Brain microvascular endothelial cell (primary cell): ENCODE results near the gene CCDC12.

Source experiments
- DNase-seq: peaks from one replicate; pipeline ENCODE4 v3.0.0-alpha.2; 2020
- H3K27ac ChIP-seq: fragments of 250-450 bp; sonication (Bioruptor Pico); 2 replicates; pipeline ENCODE4 v1.5.1; 2020; ENCODE audit warnings: mild to moderate bottlenecking, moderate library complexity
- H3K27me3 ChIP-seq: fragments of 250-450 bp; sonication (Bioruptor Pico); replicated peaks from 2 replicates; pipeline ENCODE4 v1.5.1; 2020; ENCODE audit warnings: mild to moderate bottlenecking
- H3K36me3 ChIP-seq: fragments of 250-450 bp; sonication (Bioruptor Pico); replicated peaks from 2 replicates; pipeline ENCODE4 v1.5.1; 2020; ENCODE audit warnings: mild to moderate bottlenecking
- H3K4me3 ChIP-seq: 2 replicates; pipeline ENCODE4 v1.5.1; 2011; ENCODE audit warnings: low read depth, mild to moderate bottlenecking, control low read depth, low read length, moderate library complexity
- in situ Hi-C: cut with HindIII; loops from 2 replicates; pipeline ENCODE4 v1.10.0; 2017; ENCODE audit warnings: low sequenced_read_pairs, low pct_ligation_motif_present
- TF ChIP-seq, protein P1 (sequence below): IDR thresholded peaks from 2 replicates; pipeline ENCODE4 v1.5.1; 2011; ENCODE audit warnings: low read depth, mild to moderate bottlenecking, moderate library complexity, low read length, control low read depth, inconsistent platforms; ENCODE audit errors: missing control alignments

Gene CCDC12

GRCh38 chr3:46990573-46991374 is 14.2 kb upstream of the CCDC12 start:
- no peak overlapping the region for H3K27ac ChIP-seq
- no peak overlapping the region for H3K4me3 ChIP-seq
- H3K27me3 ChIP-seq: no peaks in the 10 kb centered on the region
- TF ChIP-seq, protein P1, sequence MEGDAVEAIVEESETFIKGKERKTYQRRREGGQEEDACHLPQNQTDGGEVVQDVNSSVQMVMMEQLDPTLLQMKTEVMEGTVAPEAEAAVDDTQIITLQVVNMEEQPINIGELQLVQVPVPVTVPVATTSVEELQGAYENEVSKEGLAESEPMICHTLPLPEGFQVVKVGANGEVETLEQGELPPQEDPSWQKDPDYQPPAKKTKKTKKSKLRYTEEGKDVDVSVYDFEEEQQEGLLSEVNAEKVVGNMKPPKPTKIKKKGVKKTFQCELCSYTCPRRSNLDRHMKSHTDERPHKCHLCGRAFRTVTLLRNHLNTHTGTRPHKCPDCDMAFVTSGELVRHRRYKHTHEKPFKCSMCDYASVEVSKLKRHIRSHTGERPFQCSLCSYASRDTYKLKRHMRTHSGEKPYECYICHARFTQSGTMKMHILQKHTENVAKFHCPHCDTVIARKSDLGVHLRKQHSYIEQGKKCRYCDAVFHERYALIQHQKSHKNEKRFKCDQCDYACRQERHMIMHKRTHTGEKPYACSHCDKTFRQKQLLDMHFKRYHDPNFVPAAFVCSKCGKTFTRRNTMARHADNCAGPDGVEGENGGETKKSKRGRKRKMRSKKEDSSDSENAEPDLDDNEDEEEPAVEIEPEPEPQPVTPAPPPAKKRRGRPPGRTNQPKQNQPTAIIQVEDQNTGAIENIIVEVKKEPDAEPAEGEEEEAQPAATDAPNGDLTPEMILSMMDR: no peak
- no peak for DNase-seq
- in situ Hi-C loops: no loop called here
- H3K36me3 ChIP-seq: no peaks in the 10 kb centered on the region

- in situ Hi-C loops: no loop called here
- H3K4me3 ChIP-seq: no peak overlapping the region
- TF ChIP-seq, protein P1: no peak
- H3K36me3 ChIP-seq: no peaks in the 10 kb centered on the region
- no peak overlapping the region for H3K27ac ChIP-seq
- DNase-seq: no peak
- H3K27me3 ChIP-seq: no peaks in the 10 kb centered on the region
Measured at GRCh38 chr3:46989146-46989810, 12.7 kb upstream of the CCDC12 start.

DNA sequence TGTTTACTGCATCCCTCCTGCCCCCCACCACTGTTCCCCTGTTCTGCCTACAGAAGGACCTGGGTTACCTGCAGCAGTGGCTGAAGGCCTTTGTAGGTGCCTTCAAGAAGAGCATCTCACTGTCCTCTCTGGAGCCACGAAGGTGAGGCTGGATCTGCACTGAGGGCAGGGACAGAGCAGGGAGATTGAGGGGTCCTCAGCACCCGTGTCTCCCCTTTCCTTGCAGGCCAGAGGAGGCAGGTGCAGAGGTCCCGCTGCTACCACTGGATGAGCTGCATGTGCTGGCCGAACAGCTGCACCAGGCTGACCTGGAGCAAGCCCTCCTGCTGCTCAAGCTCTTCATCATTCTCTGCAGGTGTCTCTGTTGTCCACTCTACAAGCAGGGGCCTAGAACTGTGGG is 12.1 kb upstream of the CCDC12 start:
- in situ Hi-C loops: no loop called here
- TF ChIP-seq, protein P1: no peak
- H3K27me3 ChIP-seq: no peaks in the 10 kb centered on the region
- no peak overlapping the region for H3K4me3 ChIP-seq
- H3K27ac ChIP-seq: no peak overlapping the region
- no peaks in the 10 kb centered on the region for H3K36me3 ChIP-seq
- DNase-seq: no peak

DNA sequence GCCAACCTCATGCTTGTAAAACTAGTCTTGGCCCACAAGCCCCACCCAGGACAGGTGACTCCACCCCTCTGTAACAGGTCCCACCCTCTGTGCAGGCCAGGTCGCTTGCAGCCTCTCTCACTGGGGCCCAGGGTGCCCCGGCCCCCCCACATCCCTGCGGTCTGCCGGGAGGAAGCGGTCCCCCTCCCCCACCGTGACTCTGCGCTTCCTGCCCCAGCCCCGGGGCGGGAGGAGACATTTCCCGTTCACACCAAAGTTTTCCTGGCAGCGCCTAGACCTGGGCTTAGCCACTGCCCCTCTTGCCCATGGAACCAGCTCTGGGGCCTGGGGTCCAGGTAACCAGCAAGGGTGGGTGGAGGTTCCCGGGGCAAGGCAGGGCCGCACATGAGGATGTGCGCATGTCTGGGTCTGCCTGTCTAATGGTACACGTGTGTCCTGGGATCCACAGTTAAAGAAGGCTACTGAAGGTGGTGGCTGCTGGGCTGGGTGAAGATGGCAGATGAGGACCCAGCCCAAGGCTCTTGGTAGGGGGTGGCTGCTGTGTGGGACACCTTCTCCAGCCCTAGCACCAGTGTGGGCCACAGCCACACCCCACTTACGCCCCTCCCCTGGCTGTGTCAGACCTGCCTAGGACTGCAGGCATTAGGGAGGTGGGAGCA is 11.3 kb upstream of the CCDC12 start:
- H3K36me3 ChIP-seq: no peaks in the 10 kb centered on the region
- no peak for DNase-seq
- in situ Hi-C loops: no loop called here
- H3K27ac ChIP-seq: peak overlapping the region; percentile 59
- no peaks in the 10 kb centered on the region for H3K27me3 ChIP-seq
- TF ChIP-seq, protein P1: no peak
- H3K4me3 ChIP-seq: no peak overlapping the region

DNA sequence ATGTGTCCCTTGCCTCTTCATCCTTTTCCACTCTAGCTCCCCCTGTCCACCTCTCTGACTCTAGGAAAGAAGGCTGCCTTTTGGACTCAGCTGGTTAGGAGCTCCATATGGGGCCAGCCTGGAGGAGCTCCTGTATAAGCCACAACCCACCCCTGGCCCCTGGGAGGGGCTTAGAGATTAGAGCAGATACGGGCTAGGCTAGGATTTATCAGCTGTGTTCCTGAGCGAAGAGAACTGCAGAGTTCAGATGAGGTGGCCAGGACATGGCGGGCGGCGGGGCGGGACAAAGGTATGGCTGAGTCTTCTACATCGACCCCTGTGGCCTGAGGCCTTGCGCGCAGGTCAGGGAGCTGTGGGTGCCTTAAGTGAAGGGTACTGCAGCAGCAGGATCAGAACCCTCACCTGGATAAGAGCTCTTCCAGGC is 10.8 kb upstream of the CCDC12 start:
- Histone ChIP-seq H3K36me3 (no peaks in the 10 kb centered on the region), H3K4me3 (no peak overlapping the region), H3K27ac (peak overlapping the region; percentile 59), H3K27me3 (no peaks in the 10 kb centered on the region)
- DNase-seq: no peak
- in situ Hi-C loops: no loop called here
- TF ChIP-seq, protein P1: no peak
